ENCODE results near the gene HEATR9.

HEATR9 gene

DNA sequence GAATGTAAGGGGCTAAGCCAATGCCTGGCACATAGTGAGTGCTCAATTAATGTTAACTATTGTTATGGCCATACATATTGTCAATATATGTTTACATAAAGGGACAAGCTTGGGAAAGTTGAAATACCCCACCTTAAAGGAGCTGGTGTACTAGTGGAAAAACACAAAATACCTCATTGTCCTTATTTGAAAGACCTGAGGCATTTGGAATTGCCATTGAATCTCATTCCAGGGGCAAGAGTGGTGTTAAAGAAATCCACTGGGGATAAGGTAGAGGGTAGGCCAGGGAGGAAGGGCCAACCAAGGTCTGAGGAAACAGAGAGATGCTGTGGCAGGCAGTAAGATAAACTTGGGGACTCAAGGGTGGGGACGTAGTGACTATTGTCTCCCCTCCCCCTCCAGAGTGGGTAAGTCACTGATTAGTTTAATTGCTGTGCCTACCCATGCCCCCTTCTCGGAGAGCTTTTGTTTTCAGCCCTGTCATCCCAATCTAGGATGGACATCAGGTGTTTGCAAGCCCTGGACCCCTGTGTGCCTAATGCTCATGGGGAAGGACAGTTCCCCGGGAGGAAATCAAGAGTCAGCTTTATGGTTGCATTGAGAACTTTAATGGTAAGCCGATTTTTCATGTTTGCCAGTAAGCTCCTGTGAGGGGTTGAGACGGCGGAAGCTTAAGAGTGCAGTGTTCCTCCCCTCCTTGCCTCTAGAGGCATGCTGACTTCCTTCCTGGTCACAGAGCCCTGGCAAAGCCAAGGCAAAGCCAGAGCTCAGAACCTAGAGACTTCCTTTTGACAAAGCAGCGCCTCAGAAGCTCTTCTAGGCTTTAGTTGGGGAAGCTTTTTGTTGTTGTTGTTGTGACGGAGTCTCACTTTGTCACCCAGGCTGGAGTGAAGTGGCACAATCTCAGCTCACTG lies 2.5 kb upstream of the HEATR9 start:
- TF ChIP-seq MAX (IDR thresholded peaks at IDR 0.05; ENCODE audit: low read depth, low read length), result no peak
- TF ChIP-seq, protein P1, sequence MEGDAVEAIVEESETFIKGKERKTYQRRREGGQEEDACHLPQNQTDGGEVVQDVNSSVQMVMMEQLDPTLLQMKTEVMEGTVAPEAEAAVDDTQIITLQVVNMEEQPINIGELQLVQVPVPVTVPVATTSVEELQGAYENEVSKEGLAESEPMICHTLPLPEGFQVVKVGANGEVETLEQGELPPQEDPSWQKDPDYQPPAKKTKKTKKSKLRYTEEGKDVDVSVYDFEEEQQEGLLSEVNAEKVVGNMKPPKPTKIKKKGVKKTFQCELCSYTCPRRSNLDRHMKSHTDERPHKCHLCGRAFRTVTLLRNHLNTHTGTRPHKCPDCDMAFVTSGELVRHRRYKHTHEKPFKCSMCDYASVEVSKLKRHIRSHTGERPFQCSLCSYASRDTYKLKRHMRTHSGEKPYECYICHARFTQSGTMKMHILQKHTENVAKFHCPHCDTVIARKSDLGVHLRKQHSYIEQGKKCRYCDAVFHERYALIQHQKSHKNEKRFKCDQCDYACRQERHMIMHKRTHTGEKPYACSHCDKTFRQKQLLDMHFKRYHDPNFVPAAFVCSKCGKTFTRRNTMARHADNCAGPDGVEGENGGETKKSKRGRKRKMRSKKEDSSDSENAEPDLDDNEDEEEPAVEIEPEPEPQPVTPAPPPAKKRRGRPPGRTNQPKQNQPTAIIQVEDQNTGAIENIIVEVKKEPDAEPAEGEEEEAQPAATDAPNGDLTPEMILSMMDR (IDR thresholded peaks at IDR 0.05; ENCODE audit: low read depth, low read length), result peak; percentile 14
- DNase-seq (ENCODE audit: low read depth), result peak; percentile 55
- no peak overlapping the region for H3K4me3 ChIP-seq (ENCODE audit: low read depth, low read length)

- no peak overlapping the region for H3K4me3 ChIP-seq (ENCODE audit: low read depth, low read length)
- no peak for TF ChIP-seq POLR2A (IDR thresholded peaks at IDR 0.05; ENCODE audit: extremely low read depth, insufficient read length)
- no peak for TF ChIP-seq MAX (IDR thresholded peaks at IDR 0.05; ENCODE audit: low read depth, low read length)
- TF ChIP-seq MYC (IDR thresholded peaks at IDR 0.05; ENCODE audit: low read depth, low read length), result no peak
- TF ChIP-seq, protein P1 (IDR thresholded peaks at IDR 0.05; ENCODE audit: low read depth, low read length), result no peak
- no peak for DNase-seq (ENCODE audit: low read depth)
Measured at GRCh38 chr17:35867574-35867973, 1.1 kb downstream of the HEATR9 start.

DNA sequence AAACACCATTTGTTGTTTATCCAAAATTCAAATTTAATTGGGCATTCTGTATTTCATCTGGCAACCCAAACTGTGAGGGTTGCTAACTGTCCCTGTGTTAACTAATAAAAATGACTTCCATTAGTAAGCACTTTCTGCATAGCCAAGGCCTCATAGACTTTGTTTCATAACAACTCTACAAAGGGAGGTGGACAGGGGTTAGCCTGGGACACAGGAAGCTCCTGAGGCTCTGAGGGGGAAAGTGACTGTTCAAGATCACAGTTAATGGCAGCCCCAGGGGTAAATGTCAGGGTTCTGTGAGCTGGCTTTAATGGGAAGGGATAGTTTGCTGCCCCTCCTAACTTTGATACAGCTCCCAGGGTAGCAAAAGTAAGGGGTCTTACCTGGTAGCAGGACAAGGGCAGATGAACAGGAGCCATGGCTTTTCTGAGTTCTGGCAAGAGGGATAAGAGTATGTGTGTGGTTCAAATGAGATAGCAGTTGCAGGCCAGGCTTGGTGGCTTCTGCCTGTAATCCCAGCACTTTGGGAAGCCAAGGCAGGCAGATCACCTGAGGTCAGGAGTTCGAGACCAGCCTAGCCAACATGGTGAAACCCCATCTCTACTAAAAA lies 2.2 kb downstream of the HEATR9 start:
- peak; percentile 94 for DNase-seq (ENCODE audit: low read depth)
- TF ChIP-seq POLR2A (IDR thresholded peaks at IDR 0.05; ENCODE audit: extremely low read depth, insufficient read length), result peak; percentile 24
- peak; percentile 38; the same call in 1 of the 2 replicates for TF ChIP-seq MAX (IDR thresholded peaks at IDR 0.05; ENCODE audit: low read depth, low read length)
- TF ChIP-seq, protein P1 (IDR thresholded peaks at IDR 0.05; ENCODE audit: low read depth, low read length), result no peak
- peak overlapping the region; percentile 9 for H3K4me3 ChIP-seq (ENCODE audit: low read depth, low read length)

- no peak overlapping the region for H3K4me3 ChIP-seq (ENCODE audit: low read depth, low read length)
- TF ChIP-seq, protein P1 (IDR thresholded peaks at IDR 0.05; ENCODE audit: low read depth, low read length), result no peak
- TF ChIP-seq MYC (IDR thresholded peaks at IDR 0.05; ENCODE audit: low read depth, low read length), result no peak
- TF ChIP-seq MAX (IDR thresholded peaks at IDR 0.05; ENCODE audit: low read depth, low read length), result no peak
- TF ChIP-seq POLR2A (IDR thresholded peaks at IDR 0.05; ENCODE audit: extremely low read depth, insufficient read length), result no peak
- peak; percentile 74 for DNase-seq (ENCODE audit: low read depth)
Measured at GRCh38 chr17:35865412-35866340, 3.0 kb downstream of the HEATR9 start.

DNA sequence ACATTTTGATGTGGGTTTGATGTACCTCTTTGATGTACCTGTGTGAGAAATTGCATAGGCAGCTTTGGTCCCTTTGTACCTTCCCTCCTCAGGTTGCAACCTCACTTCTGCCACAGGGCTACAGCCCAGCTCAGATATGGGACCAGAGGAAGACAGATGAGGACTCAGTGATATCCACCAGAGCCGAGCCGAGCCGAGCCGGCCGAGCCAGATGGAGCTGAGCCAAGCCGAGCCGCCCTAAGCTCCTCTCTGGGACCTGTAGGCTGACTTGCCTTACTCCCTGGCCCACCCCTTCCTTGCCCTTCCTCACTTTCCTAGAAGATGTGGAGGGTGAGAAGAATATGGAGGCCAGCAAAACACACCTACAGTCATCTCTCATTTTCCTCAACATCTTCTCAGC lies 3.8 kb downstream of the HEATR9 start:
- TF ChIP-seq MAX (IDR thresholded peaks at IDR 0.05; ENCODE audit: low read depth, low read length) (no peak), MYC (IDR thresholded peaks at IDR 0.05; ENCODE audit: low read depth, low read length) (no peak), POLR2A (IDR thresholded peaks at IDR 0.05; ENCODE audit: extremely low read depth, insufficient read length) (no peak)
- TF ChIP-seq, protein P1 (IDR thresholded peaks at IDR 0.05; ENCODE audit: low read depth, low read length), result no peak
- no peak overlapping the region for H3K4me3 ChIP-seq (ENCODE audit: low read depth, low read length)
- DNase-seq (ENCODE audit: low read depth), result no peak

Data from NB4 (cell line).